ENCODE data around the gene SERPINB10.
A peak's percentile ranks its signal among the peaks of the same experiment; 100 is the strongest.

Gene SERPINB10

DNA sequence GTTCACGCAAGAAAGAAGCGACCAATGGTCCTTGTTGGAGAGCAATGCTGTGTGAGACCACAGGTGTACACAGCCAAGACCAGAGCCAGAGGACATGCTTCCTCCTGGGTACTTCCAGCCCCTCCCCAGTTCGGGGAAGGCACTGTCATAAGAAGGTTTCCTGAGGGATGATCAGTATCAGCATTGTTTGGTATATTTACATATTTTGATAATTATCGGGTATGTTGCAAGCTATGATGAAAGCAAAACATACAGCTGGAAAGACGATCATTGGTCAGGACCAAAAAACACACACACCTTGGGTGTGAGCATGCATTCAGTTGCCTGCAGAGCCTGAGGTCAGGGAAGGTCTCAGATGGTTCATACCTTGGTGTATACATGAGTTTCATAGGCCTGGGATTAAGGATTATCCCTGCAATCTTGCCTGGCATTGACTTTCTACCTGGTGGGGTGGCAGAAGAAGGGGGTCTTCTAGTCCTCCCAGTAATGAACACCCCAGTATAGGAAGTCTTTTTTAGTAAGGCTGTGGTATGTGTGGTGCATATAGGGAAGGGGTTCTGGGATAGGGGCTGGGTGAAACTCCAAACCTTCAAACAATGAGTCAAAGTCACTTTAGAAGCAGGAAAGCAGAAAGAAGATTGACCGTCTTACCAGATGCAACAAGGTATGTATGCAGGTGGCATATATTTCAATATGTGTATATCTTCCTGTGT is 17.4 kb upstream of the SERPINB10 start:
- TF ChIP-seq Cebpa-rat (IDR thresholded peaks at IDR 0.05): no peak
- no peak overlapping the region for H3K4me3 ChIP-seq
- H3K9me3 ChIP-seq: no peaks in the 10 kb centered on the region
- no peak overlapping the region for H3K4me2 ChIP-seq
- H4K20me1 ChIP-seq: no peaks in the 10 kb centered on the region
- H3K27ac ChIP-seq: no peak overlapping the region
- H3K27me3 ChIP-seq: no peaks in the 10 kb centered on the region
- no peaks in the 10 kb centered on the region for H3K36me3 ChIP-seq
- no peak overlapping the region for H3K9ac ChIP-seq
- 0 out of 2 replicates have a peak, but pooled peaks cover 4% of the 10 kb centered on the region for H3K4me1 ChIP-seq

- Histone ChIP-seq H3K4me2 (no peak overlapping the region), H3K9me3 (no peaks in the 10 kb centered on the region), H4K20me1 (no peaks in the 10 kb centered on the region), H3K27me3 (no peaks in the 10 kb centered on the region), H3K4me3 (no peak overlapping the region), H3K4me1 (0 out of 2 replicates have a peak, but pooled peaks cover 6% of the 10 kb centered on the region), H3K9ac (no peak overlapping the region), H3K36me3 (no peaks in the 10 kb centered on the region), H3K27ac (no peak overlapping the region)
- TF ChIP-seq Cebpa-rat (IDR thresholded peaks at IDR 0.05): no peak
Observed at GRCh38 chr18:63890950-63891304, 16.8 kb upstream of the SERPINB10 start.

- H3K4me3 ChIP-seq: no peak overlapping the region
- no peaks in the 10 kb centered on the region for H3K27me3 ChIP-seq
- H3K9me3 ChIP-seq: no peaks in the 10 kb centered on the region
- TF ChIP-seq Cebpa-rat (IDR thresholded peaks at IDR 0.05): no peak
- H3K4me1 ChIP-seq: 0 out of 2 replicates have a peak, but pooled peaks cover 6% of the 10 kb centered on the region
- H3K36me3 ChIP-seq: no peaks in the 10 kb centered on the region
- no peak overlapping the region for H3K4me2 ChIP-seq
- no peaks in the 10 kb centered on the region for H4K20me1 ChIP-seq
- no peak overlapping the region for H3K9ac ChIP-seq
- H3K27ac ChIP-seq: no peak overlapping the region
Observed at GRCh38 chr18:63892566-63892965, 15.2 kb upstream of the SERPINB10 start.

DNA sequence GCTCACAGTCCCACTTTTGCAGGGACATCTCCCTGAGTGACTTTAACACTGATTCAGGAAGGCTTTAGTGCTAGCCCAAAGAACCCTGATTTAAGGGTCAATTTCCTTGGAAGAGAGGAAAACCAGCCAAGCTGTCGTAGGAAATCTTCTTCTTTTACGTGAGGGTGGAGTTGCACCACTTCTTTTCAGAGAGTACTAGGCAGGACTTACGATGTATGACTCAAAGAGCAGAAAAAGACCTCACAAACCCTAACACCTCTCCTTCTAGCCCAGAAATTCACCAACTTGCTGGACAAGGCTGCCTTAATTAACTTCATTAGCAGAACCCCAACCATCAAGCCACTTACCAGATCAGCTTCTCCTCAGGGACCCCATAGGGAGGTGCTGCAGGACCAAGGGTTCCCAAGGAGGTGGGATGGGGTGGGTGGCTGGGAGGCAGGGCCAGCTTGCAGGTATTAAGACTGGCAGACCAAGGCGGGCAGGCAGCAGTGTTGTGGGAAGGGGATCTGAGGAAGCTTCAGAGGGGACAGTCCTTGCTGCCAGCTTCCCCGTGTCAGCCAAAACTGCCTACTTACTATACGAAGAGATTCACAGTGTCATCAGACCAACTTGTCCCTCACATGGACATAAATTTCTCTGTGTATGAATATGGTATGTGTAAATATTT is 13.5 kb upstream of the SERPINB10 start:
- H3K4me2 ChIP-seq: no peak overlapping the region
- 0 out of 2 replicates have a peak, but pooled peaks cover 6% of the 10 kb centered on the region for H3K4me1 ChIP-seq
- H4K20me1 ChIP-seq: no peaks in the 10 kb centered on the region

DNA sequence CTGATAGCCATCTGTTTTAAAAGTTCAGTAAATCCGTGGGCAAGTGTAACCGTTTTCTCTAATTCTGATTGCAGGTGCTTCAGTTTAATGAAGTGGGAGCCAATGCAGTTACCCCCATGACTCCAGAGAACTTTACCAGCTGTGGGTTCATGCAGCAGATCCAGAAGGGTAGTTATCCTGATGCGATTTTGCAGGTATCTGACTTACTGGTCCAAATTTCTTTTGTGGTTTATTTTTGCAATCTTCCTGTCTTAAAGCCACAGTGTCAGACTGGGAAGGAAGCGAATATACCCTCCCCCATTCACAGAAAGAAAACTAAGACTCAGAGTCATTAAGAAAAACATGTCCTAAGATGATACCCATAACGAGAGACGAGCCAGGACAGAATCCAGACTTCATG is 12.6 kb upstream of the SERPINB10 start:
- TF ChIP-seq Cebpa-rat (IDR thresholded peaks at IDR 0.05): no peak
- H3K9ac ChIP-seq: no peak overlapping the region
- H4K20me1 ChIP-seq: no peaks in the 10 kb centered on the region
- no peaks in the 10 kb centered on the region for H3K36me3 ChIP-seq
- no peaks in the 10 kb centered on the region for H3K27me3 ChIP-seq
- 0 out of 2 replicates have a peak, but pooled peaks cover 6% of the 10 kb centered on the region for H3K4me1 ChIP-seq
- H3K4me2 ChIP-seq: peak overlapping the region; percentile 3
- H3K27ac ChIP-seq: no peak overlapping the region
- H3K9me3 ChIP-seq: no peaks in the 10 kb centered on the region
- no peak overlapping the region for H3K4me3 ChIP-seq

More for the DNA sequence above, 13.5 kb upstream of the SERPINB10 start:
- H3K27me3 ChIP-seq: no peaks in the 10 kb centered on the region
- TF ChIP-seq Cebpa-rat (IDR thresholded peaks at IDR 0.05): no peak
- no peaks in the 10 kb centered on the region for H3K36me3 ChIP-seq
- H3K27ac ChIP-seq: no peak overlapping the region
- H3K9ac ChIP-seq: no peak overlapping the region
- no peak overlapping the region for H3K4me3 ChIP-seq
- H3K9me3 ChIP-seq: no peaks in the 10 kb centered on the region

- no peaks in the 10 kb centered on the region for H4K20me1 ChIP-seq
- no peak for TF ChIP-seq Cebpa-rat (IDR thresholded peaks at IDR 0.05)
- H3K36me3 ChIP-seq: no peaks in the 10 kb centered on the region
- no peak overlapping the region for H3K27ac ChIP-seq
- H3K9me3 ChIP-seq: no peaks in the 10 kb centered on the region
- no peak overlapping the region for H3K4me2 ChIP-seq
- 0 out of 2 replicates have a peak, but pooled peaks cover 6% of the 10 kb centered on the region for H3K4me1 ChIP-seq
- no peak overlapping the region for H3K4me3 ChIP-seq
- H3K9ac ChIP-seq: no peak overlapping the region
- H3K27me3 ChIP-seq: no peaks in the 10 kb centered on the region
Observed at GRCh38 chr18:63897072-63897471, 10.7 kb upstream of the SERPINB10 start.

GRCh38 chr18:63899206-63899605 is 8.6 kb upstream of the SERPINB10 start:
- TF ChIP-seq Cebpa-rat (IDR thresholded peaks at IDR 0.05): no peak
- no peak overlapping the region for H3K27ac ChIP-seq

GRCh38 chr18:63903851-63904570 is 3.7 kb upstream of the SERPINB10 start:
- TF ChIP-seq Cebpa-rat (IDR thresholded peaks at IDR 0.05): no peak
- Histone ChIP-seq H3K27me3 (no peaks in the 10 kb centered on the region), H3K4me2 (no peak overlapping the region), H3K9ac (no peak overlapping the region), H4K20me1 (no peaks in the 10 kb centered on the region), H3K9me3 (no peaks in the 10 kb centered on the region), H3K27ac (no peak overlapping the region), H3K4me3 (no peak overlapping the region), H3K4me1 (peaks cover 13% of the 10 kb centered on the region), H3K36me3 (no peaks in the 10 kb centered on the region)

More at GRCh38 chr18:63899206-63899605, 8.6 kb upstream of the SERPINB10 start:
- H3K27me3 ChIP-seq: no peaks in the 10 kb centered on the region
- 0 out of 2 replicates have a peak, but pooled peaks cover 6% of the 10 kb centered on the region for H3K4me1 ChIP-seq
- H3K4me3 ChIP-seq: no peak overlapping the region
- H3K9ac ChIP-seq: no peak overlapping the region
- H4K20me1 ChIP-seq: no peaks in the 10 kb centered on the region
- no peaks in the 10 kb centered on the region for H3K9me3 ChIP-seq
- no peaks in the 10 kb centered on the region for H3K36me3 ChIP-seq
- no peak overlapping the region for H3K4me2 ChIP-seq

GRCh38 chr18:63904694-63905093 is 3.1 kb upstream of the SERPINB10 start:
- TF ChIP-seq Cebpa-rat (IDR thresholded peaks at IDR 0.05): no peak
- no peaks in the 10 kb centered on the region for H3K36me3 ChIP-seq
- H3K9me3 ChIP-seq: no peaks in the 10 kb centered on the region
- H3K4me2 ChIP-seq: peak overlapping the region; percentile 47; the same call in 1 of the 2 replicates
- H3K27me3 ChIP-seq: no peaks in the 10 kb centered on the region
- H3K4me3 ChIP-seq: no peak overlapping the region
- H3K4me1 ChIP-seq: peaks cover 13% of the 10 kb centered on the region
- H3K9ac ChIP-seq: no peak overlapping the region
- H3K27ac ChIP-seq: peak overlapping the region; percentile 16; the same call in 1 of the 2 replicates
- no peaks in the 10 kb centered on the region for H4K20me1 ChIP-seq

Measured in BLaER1 (cell line).